ENCODE results near the gene FER1L5.

The FER1L5 gene

DNA sequence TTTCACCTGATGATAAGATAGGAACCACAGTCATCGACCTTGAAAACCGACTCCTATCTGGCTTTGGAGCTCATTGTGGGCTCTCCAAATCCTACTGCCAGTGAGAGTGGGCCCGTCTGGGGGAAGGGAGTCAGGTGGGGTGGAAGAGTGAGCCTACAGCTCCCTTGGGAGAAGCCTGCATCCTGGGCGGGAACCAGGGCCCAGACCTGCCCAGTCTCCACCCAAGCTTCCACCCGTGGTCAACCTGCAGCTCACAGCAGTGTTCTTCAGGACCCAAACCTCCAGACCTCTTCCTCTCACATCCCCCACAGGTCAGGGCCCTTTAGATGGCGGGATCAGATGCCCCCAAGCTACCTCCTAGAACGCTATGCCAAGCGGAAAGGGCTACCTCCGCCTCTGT is 57.1 kb downstream of the FER1L5 start:
- no peak for DNase-seq

DNA sequence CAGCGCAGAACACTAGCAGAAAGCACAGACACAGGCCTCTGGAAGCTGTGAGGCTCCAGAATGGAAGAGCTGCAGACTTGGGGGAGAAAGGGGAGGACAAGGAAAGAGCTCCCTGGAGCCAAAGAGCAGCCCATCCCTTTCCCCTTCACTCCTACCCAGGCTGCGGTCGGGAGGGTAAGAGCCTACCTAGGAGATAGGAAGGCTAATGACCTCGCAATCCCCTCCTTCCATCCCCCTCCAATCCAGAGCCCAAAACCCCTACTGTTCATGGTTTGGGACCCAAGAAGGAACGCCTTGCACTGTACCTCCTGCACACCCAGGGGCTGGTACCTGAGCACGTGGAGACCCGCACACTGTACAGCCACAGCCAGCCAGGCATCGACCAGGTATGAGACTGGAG is 57.5 kb downstream of the FER1L5 start:
- no peak for DNase-seq

DNA sequence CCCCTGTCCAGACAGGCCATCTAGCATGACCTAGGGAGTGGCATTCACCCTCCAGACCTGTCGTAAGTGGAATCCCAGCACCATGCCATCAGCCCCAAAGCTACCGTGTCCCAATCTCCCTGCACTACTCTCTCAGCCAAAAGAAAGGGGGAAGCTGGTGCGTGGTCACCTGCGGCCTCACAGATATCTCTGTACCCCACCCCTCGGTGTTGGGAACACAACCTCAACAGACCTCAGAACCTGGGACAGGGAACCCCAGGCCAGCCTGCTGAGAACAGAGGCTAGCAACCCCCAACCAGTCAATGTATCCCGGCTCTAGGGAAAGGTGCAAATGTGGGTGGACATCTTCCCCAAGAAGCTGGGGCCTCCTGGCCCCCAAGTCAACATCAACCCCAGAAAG is 59.1 kb downstream of the FER1L5 start:
- no peak for DNase-seq

DNA sequence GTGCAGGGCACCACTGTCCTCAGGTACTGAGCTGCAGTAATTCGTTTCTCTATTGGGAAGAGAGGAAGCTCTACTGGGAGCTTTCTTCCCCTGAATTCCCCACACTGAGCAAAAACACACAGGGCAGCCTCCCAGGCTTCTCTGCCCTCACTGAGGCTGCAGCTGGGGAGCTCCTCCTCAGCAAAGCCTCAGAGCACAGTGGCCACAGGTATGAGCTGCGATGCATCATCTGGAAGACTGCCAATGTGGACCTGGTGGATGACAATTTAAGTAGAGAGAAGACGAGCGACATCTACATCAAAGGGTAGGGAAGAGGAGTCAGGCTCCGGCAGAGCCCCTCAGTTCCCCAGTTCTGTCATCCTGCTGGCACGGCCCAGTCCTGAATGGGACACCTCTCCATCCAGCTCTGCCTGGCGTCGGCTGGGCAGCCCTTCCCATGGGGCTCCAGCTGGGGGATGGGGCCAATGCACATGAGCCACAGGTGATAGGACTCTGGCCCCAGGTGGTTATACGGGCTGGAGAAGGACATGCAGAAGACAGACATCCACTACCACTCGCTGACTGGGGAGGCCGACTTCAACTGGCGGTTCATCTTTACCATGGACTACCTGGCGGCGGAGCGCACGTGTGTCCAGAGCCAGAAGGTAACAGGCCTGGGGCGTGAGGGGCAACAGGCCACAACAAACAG is 59.7 kb downstream of the FER1L5 start:
- no peak for DNase-seq

DNA sequence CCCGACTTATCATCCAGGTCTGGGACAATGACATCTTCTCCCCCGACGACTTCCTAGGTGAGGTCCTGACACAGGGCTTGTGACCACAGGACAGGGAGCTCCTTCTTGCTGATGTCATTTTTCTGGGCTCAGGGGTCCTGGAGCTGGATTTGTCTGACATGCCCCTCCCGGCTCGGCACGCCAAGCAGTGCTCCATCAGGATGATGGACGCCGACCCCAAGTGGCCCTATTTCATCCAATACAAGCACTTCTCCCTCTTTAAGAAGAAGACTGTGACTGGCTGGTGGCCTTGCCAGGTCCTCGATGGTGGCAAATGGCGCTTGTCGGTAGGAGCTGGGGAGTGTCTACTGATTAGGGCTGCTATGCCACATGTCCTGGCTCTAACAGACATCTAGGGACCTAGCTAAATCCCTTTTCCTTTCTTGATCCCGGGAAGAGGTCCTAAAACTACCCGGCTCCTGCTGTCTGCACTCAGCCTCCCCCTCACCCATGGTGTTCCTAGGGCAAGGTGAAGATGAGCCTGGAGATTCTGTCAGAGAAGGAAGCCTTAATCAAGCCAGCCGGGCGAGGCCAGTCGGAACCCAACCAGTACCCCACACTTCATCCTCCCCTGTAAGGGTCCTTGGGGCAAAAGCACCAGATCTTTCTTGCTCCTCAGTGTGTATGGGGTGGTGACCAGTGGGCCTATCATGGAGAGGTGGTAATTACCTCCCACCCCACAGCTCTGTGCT is 60.6 kb downstream of the FER1L5 start:
- no peak for DNase-seq

DNA sequence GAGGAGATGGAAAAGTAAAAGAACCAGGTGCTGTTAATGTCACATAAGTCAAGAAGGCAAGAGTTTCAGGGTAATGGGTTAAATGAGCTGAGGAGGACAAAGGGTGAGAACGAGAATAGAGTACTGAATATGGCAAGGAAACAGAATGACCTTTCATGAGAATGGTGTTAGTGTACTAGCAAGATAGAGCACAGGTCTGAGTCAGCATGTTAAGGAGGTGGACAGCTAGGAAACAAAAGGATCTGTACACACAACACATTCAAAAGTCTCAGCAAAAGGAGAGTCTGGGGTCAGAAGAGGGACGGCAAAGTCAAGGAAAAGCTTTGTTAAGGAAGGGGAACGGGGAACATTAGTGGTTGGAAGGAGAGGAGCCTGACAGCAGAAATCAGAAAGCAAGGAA is 68.4 kb downstream of the FER1L5 start:
- DNase-seq, result no peak

DNA sequence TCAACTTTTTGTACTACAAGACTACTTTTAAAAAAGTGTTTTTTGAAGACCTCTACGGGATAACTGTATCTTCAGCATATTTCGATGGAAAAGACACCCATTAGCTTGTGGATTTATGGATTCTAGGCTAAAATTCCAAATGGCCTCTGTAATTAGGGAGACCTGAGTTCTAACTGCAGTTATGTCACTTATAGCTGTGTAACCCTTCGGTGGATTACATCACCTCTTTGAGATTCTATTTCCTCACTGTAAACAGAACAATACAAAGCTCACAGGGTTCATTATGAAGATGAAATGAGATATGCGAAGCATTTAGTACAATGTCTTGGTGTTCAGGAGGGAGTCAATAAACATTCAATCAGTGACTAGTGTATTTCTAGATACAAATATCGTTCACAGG is 73.1 kb downstream of the FER1L5 start:
- no peak for DNase-seq

DNA sequence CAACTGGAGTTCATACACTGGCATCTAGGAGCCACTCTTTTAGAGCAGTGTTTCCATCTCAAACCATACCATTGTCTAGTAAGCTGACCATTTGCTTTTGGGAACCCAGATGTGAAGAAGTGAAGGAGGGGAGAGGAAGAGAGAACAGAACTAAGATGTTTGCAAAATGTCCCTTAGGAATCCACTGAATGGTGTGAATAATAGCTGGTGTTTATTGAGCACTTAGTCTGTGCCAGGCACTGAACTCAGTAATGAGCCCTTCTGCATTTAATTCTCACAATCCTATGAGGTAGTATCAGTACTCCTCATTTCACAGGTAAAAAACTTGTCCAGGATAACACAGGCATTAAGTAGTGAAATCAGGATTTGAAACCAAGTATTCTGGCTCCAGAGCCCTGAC is 73.8 kb downstream of the FER1L5 start:
- no peak for DNase-seq

DNA sequence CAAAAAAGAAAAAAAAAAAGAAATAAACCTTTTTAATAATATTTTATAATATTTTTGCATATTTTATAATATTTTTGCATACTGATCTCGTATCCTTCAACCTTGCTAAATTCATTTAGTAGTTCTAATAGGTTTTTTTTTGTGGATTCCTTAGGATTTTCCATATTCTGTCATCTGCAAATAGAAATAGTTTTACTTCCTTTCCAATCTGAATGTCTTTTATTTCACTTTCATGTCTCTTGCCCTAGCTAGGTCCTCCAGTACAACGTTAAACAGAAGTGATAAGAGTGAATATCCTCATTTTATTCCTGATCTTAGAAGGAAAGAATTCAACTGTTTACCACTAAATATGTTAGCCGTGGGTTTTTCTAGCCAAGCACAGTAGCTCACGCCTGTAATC is 83.6 kb downstream of the FER1L5 start:
- no peak for DNase-seq

DNA sequence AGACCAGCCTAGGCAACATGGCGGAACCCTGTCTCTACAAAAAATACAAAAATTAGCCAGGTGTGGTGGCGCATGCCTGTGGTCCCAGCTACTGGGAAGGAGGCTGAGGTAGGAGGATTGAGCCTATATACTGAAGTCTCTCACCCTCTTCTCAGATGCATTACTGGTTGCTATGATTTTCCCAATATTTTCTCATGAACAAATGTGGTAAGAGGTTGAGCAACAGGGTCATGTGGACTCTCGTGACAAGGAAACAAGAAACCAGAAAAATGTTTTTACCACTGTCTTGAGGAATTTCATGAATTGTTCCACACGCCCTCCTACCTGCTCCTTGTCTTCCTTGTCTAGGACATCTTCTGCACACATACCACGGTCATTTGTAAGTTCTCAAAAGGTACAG is 84.9 kb downstream of the FER1L5 start:
- DNase-seq, result no peak

DNA sequence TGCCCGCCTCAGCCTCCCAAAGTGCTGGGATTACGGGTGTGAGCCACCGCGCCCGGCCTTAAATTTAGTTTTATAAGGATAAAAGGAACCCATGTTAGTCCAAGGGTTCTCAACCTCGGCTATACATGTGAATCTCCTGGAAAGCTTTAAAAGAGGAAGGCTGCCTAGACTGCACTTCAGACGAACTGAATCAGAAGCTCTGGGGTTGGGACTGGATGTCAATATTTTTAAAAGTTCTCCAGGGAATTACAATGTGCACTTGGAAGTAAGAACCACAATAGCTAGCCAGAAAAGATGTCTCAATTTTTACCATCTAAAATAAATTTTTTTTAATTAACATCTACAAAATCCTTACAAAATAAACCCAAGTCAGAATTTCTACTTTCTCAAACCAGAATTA is 87.2 kb downstream of the FER1L5 start:
- no peak for DNase-seq

DNA sequence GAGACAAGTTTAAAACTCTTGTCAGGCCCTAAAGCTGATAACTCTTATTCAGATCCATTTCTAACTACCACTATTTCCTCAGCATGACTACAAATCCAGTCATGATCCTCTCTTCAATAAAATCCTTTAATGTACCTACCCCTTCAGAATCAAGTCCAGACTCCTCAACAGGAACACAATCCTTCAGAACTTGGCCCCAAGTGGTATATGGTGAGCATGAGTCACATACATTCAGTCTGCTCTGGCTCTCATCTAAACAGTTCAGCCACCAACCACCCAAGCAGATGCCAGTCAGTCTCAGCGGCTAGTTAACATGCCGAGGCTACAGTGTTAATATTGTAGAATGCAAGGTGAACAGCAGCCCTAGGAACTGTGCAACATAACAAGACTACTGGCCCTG is 87.6 kb downstream of the FER1L5 start:
- no peak for DNase-seq

DNA sequence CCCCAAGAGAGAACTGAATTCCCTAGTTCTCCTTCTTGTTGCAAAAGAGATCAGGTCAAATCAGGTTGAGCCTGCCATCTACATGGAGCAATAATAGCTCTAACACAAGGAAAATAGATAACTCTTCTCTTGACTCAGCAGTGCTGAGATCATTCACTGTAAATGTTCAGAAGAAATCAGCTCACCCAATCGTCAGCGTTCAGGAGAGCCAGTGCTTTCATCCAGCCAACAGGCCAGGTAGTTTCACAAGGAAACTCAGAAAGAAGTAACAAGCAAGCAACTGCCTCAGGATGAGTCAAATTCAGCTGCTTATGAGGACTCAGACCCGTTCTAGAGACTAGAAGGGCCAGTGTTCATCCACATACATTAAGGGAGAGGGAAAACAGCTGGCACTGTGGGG is 91.4 kb downstream of the FER1L5 start:
- no peak for DNase-seq

DNA sequence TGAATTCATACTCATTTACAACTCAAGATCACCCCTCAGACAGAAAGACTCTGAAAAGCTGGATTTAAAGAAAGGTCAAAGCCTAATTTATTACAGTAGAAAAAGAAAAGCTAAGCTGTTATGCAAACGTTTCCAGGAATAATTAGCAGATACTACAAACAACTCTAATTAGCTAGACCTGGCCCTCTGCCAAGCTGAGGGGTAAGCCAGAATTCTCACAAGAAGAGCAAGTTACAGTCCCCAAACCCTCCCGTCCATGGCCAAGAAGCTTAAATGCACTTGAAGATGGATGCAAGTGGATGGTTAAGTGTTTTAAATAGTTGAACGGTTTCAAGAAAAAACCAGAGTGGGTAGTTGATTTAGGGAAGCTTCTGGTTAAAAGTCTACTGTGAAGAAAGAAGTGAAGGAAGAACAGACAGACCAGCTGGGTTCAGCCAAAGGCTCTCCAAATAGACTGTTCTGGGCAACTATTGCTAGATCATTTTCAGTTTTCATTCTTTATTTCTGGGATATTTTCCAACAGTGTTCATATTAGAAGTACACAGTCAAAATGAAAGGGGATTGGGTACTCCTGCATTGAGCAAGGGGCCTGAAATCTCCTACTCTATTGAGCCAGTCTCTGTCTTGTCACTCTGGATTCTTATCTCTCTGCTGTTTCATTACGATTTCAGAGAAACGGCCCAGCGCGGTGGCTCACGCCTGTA is 92.5 kb downstream of the FER1L5 start:
- DNase-seq, result no peak

DNA sequence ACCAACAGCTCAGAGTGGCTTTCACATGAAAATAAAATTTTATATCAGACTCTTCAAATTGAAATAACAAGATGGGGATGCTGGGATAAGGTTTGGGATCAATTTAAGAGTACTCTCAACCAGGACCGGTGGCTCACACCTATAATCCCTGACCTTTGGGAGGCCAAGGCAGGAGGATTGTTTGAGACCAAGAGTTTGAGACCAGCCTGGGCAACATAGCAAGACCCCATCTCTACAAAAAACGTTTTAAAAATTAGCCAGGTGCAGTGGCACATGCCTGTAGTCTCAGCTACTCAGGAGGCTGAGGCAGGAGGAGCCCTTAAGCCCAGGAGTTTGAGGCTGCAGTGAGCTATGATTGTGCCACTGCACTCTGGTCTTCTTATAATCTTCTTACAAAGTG is 94.7 kb downstream of the FER1L5 start:
- no peak for DNase-seq

DNA sequence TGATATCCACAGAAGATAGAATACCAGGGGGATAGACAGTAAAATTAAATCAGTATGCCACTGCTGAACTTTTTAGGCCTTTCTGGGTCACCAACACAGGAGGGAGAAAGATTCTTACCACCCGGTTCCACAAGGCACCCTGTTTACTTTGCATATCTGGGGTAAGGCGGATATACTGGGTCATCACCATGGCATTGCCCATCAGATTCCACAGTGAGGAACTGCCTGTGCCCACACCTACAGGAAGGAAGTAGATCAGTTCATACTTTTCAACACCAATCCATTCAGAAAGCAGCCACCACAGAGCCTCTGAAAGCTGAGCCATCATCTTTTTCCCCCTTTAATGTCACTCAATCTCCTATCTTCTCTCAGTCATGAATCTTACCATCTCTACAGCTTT is 95.3 kb downstream of the FER1L5 start:
- DNase-seq, result no peak

DNA sequence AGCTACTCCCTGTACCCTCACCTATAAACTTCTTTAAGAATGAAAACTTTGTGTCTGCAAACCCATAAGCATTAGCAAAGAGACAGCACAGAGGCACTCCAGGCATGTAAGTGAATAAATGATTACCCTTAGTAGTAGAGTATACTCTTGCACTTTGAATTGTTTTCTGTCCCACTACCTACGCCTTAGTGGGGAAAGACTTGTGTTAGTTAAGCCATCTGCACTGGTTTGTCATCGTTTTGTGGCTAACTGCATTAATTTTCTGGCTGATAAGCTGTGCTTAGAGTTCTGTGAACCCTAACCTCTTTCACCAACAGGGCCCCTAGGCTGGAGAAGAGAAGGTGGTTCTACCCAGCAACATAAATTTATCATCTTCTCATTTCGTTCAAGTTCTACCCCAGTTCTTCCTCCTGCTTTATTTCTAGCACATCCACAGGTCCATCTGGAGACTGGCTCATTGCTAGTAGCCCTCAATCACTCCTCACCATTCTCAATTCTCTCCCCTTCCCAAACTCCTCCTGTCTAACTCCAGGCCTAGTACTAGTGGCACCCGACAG is 96.6 kb downstream of the FER1L5 start:
- no peak for DNase-seq

DNA sequence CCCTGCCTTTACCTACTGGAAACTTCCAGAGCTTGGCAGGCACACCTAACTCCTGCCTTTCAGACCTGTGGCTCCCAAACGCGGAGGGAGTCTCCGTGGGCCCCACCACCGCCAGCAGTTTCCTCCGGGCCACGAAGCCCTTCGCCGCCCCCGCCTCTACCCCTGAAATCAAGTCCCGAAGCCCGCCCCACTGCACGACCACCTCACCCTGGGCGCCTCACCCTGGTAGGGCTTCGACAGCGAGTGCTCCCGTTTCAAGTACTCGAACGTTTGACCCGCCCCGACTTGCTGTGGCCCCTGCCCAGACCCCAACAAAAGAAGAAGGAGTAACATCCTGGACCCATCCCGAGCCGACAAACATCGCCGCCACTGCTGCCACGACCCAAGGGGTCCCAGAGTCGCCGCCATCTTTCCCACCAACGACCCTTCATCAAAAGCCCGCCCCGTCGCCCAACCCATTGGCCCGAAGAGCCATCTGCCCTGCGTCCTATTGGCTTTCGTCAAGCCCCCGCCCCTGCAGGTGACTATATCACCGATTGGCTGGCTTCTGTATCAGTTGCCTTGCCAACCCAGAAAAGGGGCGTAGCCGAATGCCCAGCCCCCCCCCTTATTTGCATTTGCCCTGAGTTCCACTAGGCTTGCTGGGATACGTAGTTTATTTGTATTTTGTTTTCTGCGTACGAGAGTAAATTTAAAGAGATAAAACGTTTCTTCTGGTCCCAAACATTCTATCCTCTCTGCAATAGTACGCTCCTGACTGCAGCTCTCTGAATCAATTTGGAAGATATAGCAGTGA is 97.3 kb downstream of the FER1L5 start, which contains the start of gene LMAN2L:
Gene LMAN2L (minus strand): TSS at position 432 of the 796 bp plus-strand sequence. CDS start 24 bp downstream, at position 408.
- peak; percentile 98 for DNase-seq

DNA sequence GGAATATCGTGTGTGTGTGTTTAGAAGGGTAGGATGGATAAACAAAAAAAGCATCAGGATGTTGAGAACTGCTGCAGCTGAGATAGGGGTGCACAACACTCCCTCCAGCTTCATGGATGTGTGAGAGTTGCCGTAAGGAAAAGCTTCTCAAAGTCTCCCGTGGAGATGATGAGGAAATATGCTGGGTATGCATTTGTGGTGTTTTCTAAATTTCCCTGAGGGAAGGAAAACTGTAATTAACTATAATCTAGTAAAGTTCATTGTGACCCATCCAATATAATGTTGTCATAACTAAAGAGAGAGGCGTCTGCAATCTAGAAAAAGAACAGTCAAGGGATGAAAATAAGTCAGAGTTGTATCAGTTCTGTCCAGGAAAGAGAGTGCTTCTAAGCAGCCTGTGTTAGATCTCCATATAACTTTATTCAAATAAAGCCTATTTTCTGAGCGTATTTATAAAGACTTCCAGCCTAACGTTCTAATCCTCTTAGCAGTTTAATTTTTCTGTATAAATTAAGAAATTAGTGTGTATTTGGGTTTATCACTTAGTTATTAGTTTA is 104.6 kb downstream of the FER1L5 start:
- no peak for DNase-seq

DNA sequence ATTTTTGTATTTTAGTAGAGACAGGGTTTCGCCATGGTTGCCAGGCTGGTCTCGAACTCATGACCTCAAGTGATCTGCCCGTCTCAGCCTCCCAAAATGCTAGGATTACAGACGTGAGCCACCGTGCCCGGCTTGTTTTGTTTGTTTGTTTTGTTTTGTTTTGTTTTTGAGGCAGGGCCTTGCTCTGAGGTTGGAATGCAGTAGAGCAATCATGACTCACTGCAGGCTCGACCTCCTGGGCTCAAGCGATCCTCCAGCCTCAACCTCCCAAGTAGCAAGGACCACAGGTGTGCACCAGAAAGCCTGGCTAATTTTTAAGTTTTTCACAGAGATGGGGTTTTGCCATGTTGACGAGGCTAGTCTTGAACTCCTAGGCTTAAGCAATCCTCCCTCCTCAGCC is 109.2 kb downstream of the FER1L5 start:
- DNase-seq, result no peak

DNA sequence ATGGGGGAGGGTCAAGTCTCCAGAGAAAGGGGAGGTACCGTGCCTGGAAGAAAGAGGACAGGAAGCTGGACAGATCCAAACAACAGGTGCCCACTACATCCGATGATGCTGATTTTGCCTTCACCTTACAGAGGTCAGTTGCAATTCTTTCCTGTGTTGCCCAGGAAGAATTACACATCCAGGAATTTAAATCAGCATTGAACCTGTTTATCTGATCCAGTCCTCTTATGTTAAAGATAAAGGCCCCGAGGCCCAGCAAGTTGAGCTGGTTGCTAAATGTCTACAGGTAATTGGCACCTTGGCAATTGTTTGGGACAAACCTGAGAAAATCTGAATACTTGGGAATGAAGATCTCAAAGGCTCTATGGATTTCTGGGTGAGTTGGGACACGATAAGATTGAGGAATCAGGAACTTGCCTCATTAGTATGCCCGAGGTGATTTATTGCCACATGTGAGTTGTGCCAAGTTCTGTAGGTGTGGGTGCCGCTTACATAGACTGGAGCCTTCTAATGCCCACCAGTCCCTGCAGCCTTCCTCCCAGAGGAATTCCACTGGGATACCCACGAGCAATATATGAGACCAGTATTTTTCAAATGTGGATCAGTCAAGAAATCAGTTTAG is 111.2 kb downstream of the FER1L5 start:
- DNase-seq, result no peak

DNA sequence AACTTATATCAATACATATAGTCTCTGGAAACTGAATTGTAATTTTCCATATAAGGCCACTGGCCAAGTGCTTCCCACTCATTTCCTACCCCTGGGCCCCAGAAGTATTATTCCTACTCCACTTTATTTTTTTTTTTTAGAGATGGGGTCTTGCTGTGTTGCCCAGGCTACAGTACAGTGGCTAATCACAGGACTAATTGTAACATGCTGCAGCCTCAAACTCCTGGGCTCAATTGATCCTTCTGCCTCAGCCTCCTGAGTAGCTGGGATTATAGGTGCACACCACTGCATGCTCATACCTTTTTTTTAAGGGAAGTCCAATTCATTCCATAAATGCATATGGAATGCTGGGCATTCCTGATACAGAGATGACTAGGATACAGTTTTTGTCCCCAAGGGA is 111.8 kb downstream of the FER1L5 start:
- no peak for DNase-seq

Data from NCI-H345 (cell line).